ENCODE data around the gene EDRF1. TPM values are rescaled to one million over a fixed set of nuclear protein-coding genes. Genes with fewer than 3 reads are reported as not detected.
A peak's percentile ranks its signal among the peaks of the same experiment; 100 is the strongest.

EDRF1 gene
- total and polyA plus RNA-seq, 2 of the 13 experiments (the other 11 are each of a cell fraction or from before 2014, with no cell fraction given): 16.9 to 26.7 TPM

- TF ChIP-seq KDM5B (CRISPR knock-in tag; IDR thresholded peaks at IDR 0.05; ENCODE audit: borderline replicate concordance) (peak; percentile 74; the same call in 1 of the 2 replicates), NKX3-1 (CRISPR knock-in tag; IDR thresholded peaks at IDR 0.05) (peak; percentile 50; the same call in 1 of the 2 replicates), ATF2 (CRISPR knock-in tag; IDR thresholded peaks at IDR 0.05) (no peak), ZNF672 (CRISPR knock-in tag; IDR thresholded peaks at IDR 0.05) (no peak), RNF2 (conservative IDR thresholded peaks at IDR 0.05; ENCODE audit: low read depth) (peak; percentile 95), ZNF101 (CRISPR knock-in tag; IDR thresholded peaks at IDR 0.05; ENCODE audit: borderline replicate concordance, low read depth) (0 out of 2 replicates have a peak, but pooled peaks have one; percentile 65), ZNF20 (CRISPR knock-in tag; IDR thresholded peaks at IDR 0.05) (no peak), ZNF775 (CRISPR knock-in tag; IDR thresholded peaks at IDR 0.05; ENCODE audit: borderline replicate concordance) (no peak), GLI4 (CRISPR knock-in tag; IDR thresholded peaks at IDR 0.05; ENCODE audit: borderline replicate concordance) (no peak; the same call in 1 of the 2 replicates), SIN3B (IDR thresholded peaks at IDR 0.05; ENCODE audit: low read length) (no peak; the same call in 1 of the 2 replicates), CENPBD1 (CRISPR knock-in tag; IDR thresholded peaks at IDR 0.05; ENCODE audit: borderline replicate concordance, low read depth) (no peak), SP1 (IDR thresholded peaks at IDR 0.05) (peak; percentile 34; the same call in 1 of the 2 replicates), SP1 (CRISPR knock-in tag; IDR thresholded peaks at IDR 0.05) (peak; percentile 87), ZSCAN20 (CRISPR knock-in tag; IDR thresholded peaks at IDR 0.05; ENCODE audit: borderline replicate concordance) (no peak; the same call in 1 of the 2 replicates), YEATS2 (CRISPR knock-in tag; IDR thresholded peaks at IDR 0.05; ENCODE audit: borderline replicate concordance) (peak; percentile 96), MLX (CRISPR knock-in tag; IDR thresholded peaks at IDR 0.05) (peak; percentile 45; the same call in 1 of the 2 replicates), ZNF772 (CRISPR knock-in tag; IDR thresholded peaks at IDR 0.05) (peak; percentile 87; the same call in 1 of the 2 replicates), MAFK (conservative IDR thresholded peaks at IDR 0.05 in 1 of 2, IDR thresholded peaks at IDR 0.05 in 1 of 2; ENCODE audit: low read length in 2 of 2) (no peak), ZNF720 (CRISPR knock-in tag; IDR thresholded peaks at IDR 0.05) (no peak), ZNF296 (CRISPR knock-in tag; conservative IDR thresholded peaks at IDR 0.05) (no peak), ZSCAN30 (CRISPR knock-in tag; IDR thresholded peaks at IDR 0.05) (peak; percentile 91), ZNF891 (CRISPR knock-in tag; IDR thresholded peaks at IDR 0.05) (0 out of 2 replicates have a peak, but pooled peaks have one; percentile 6), CCDC6 (CRISPR knock-in tag; IDR thresholded peaks at IDR 0.05) (no peak; the same call in 1 of the 2 replicates), CHD2 (IDR thresholded peaks at IDR 0.05; ENCODE audit: low read depth, low read length) (peak; percentile 96), ONECUT2 (CRISPR knock-in tag; IDR thresholded peaks at IDR 0.05) (no peak), LCORL (IDR thresholded peaks at IDR 0.05) (no peak), LCORL (CRISPR knock-in tag; IDR thresholded peaks at IDR 0.05) (no peak), NBN (conservative IDR thresholded peaks at IDR 0.05) (no peak)
- TF ChIP-seq, protein P1, sequence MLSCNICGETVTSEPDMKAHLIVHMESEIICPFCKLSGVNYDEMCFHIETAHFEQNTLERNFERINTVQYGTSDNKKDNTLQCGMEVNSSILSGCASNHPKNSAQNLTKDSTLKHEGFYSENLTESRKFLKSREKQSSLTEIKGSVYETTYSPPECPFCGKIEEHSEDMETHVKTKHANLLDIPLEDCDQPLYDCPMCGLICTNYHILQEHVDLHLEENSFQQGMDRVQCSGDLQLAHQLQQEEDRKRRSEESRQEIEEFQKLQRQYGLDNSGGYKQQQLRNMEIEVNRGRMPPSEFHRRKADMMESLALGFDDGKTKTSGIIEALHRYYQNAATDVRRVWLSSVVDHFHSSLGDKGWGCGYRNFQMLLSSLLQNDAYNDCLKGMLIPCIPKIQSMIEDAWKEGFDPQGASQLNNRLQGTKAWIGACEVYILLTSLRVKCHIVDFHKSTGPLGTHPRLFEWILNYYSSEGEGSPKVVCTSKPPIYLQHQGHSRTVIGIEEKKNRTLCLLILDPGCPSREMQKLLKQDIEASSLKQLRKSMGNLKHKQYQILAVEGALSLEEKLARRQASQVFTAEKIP (CRISPR knock-in tag; IDR thresholded peaks at IDR 0.05; ENCODE audit: borderline replicate concordance): no peak
Measured at GRCh38 chr10:125719173-125720001, at the start of gene EDRF1 (continued).

Data from HepG2 (cell line).